ENCODE measurements around the gene PRKAR1B. TPM values are rescaled to one million over a fixed set of nuclear protein-coding genes. Genes with fewer than 3 reads are reported as not detected.

PRKAR1B gene
- total RNA-seq, 1 experiment from 2014 or later = 27.2 TPM

DNA sequence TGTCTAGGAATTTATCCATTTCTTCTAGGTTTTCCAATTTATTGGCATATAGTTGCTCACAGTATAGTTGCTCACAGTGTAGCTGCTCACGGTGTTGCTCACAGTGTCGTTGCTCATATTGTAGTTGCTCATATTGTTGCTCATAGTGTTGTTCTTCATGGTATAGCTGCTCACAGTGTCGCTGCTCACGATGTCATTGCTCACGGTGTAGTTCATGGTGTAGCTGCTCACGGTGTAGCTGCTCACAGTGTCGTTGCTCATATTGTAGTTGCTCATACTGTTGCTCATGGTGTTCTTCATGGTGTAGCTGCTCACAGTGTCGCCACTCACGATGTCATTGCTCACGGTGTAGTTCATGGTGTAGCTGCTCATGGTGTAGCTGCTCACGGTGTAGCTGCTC is 7.7 kb upstream of the PRKAR1B start:
- Histone ChIP-seq H3K4me3 (ENCODE audit: low read depth, low read length, poor library complexity, severe bottlenecking) (no peak overlapping the region), H3K9me3 (ENCODE audit: low read depth, low read length, poor library complexity, severe bottlenecking) (peaks cover 13% of the 10 kb centered on the region), H3K27ac (ENCODE audit: low read depth, low read length, poor library complexity, severe bottlenecking) (no peak overlapping the region), H3K36me3 (ENCODE audit: insufficient read depth, low read length, poor library complexity, severe bottlenecking) (peaks cover 43% of the 10 kb centered on the region), H3K27me3 (replicated peaks; ENCODE audit: insufficient read depth, low read depth, low read length, poor library complexity) (no peaks in the 10 kb centered on the region), H3K4me1 (ENCODE audit: insufficient read depth, low read length, poor library complexity, severe bottlenecking) (no peaks in the 10 kb centered on the region)
- POLR2A ChIA-PET (ENCODE audit: low non-redundant PET) = no interaction called here
- BruUV-seq (replicated peaks) = no TSS peak
- DNase-seq (ENCODE audit: low spot score) = no peak
- CTCF ChIA-PET = no interaction called here
- no peak for TF ChIP-seq EZH2 (IDR thresholded peaks at IDR 0.05; ENCODE audit: borderline replicate concordance, low read depth, low read length, poor library complexity, severe bottlenecking)
- TF ChIP-seq, protein P1, sequence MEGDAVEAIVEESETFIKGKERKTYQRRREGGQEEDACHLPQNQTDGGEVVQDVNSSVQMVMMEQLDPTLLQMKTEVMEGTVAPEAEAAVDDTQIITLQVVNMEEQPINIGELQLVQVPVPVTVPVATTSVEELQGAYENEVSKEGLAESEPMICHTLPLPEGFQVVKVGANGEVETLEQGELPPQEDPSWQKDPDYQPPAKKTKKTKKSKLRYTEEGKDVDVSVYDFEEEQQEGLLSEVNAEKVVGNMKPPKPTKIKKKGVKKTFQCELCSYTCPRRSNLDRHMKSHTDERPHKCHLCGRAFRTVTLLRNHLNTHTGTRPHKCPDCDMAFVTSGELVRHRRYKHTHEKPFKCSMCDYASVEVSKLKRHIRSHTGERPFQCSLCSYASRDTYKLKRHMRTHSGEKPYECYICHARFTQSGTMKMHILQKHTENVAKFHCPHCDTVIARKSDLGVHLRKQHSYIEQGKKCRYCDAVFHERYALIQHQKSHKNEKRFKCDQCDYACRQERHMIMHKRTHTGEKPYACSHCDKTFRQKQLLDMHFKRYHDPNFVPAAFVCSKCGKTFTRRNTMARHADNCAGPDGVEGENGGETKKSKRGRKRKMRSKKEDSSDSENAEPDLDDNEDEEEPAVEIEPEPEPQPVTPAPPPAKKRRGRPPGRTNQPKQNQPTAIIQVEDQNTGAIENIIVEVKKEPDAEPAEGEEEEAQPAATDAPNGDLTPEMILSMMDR (conservative IDR thresholded peaks at IDR 0.05; ENCODE audit: low read depth, low read length) = no peak
- intact Hi-C loops (cut with micrococcal nuclease; ENCODE audit: unreplicated experiment) = no loop called here

DNA sequence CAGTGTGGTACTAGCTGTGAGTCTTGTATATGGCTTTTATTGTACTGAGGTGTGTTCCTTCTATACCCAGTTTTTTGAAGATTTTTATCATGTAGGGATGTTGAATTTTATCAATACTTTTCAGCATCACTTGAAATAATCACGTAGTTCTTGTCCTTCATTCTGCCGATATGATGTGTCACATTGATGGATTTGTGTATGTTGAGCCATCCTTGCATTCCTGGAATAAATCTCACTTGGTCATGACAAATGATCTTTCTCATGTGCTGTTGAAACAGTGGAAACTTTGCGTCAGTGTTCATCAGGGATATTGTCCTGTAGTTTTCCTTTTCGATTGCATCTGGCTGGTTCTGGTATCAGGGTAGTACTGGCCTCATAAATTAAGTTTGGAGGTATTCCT is 7.1 kb upstream of the PRKAR1B start:
- BruUV-seq (replicated peaks) = no TSS peak
- TF ChIP-seq, protein P1 (conservative IDR thresholded peaks at IDR 0.05; ENCODE audit: low read depth, low read length) = no peak
- no peak for TF ChIP-seq EZH2 (IDR thresholded peaks at IDR 0.05; ENCODE audit: borderline replicate concordance, low read depth, low read length, poor library complexity, severe bottlenecking)
- peaks cover 13% of the 10 kb centered on the region for H3K9me3 ChIP-seq (ENCODE audit: low read depth, low read length, poor library complexity, severe bottlenecking)
- intact Hi-C loops (cut with micrococcal nuclease; ENCODE audit: unreplicated experiment) = no loop called here
- no peaks in the 10 kb centered on the region for H3K4me1 ChIP-seq (ENCODE audit: insufficient read depth, low read length, poor library complexity, severe bottlenecking)
- H3K36me3 ChIP-seq (ENCODE audit: insufficient read depth, low read length, poor library complexity, severe bottlenecking) = peaks cover 47% of the 10 kb centered on the region
- H3K27me3 ChIP-seq (replicated peaks; ENCODE audit: insufficient read depth, low read depth, low read length, poor library complexity) = no peaks in the 10 kb centered on the region
- no peak for DNase-seq (ENCODE audit: low spot score)
- ChIA-PET POLR2A (ENCODE audit: low non-redundant PET) (interaction anchor here (0.6 kb wide), 1 partner anchor 43 kb away, joined by 4 read pairs; no protein-coding TSS in a partner anchor), CTCF (no interaction called here)
- no peak overlapping the region for H3K4me3 ChIP-seq (ENCODE audit: low read depth, low read length, poor library complexity, severe bottlenecking)
- no peak overlapping the region for H3K27ac ChIP-seq (ENCODE audit: low read depth, low read length, poor library complexity, severe bottlenecking)

DNA sequence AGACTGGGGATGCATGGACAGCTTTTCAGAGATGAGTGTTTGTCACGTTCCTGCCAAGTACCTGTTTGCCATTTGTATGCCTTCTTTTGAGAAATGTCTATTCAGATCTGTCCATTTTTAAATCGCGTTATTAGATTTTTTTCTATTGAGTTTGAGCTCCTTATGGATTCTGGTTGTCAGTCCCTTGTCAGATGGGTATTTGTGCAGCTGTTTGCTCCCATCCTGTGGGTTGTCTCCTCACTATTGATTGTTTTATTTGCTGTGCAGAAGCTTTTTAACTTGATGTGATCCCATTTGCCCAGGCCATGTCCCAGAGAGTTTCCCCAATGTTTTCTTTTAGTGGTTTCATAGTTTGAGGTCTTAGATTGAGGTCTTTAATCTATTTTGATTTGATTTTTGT is 5.5 kb upstream of the PRKAR1B start:
- intact Hi-C loops (cut with micrococcal nuclease; ENCODE audit: unreplicated experiment) = no loop called here
- no peaks in the 10 kb centered on the region for H3K4me1 ChIP-seq (ENCODE audit: insufficient read depth, low read length, poor library complexity, severe bottlenecking)
- CTCF ChIA-PET = no interaction called here
- H3K36me3 ChIP-seq (ENCODE audit: insufficient read depth, low read length, poor library complexity, severe bottlenecking) = peaks cover 48% of the 10 kb centered on the region
- TF ChIP-seq EZH2 (IDR thresholded peaks at IDR 0.05; ENCODE audit: borderline replicate concordance, low read depth, low read length, poor library complexity, severe bottlenecking) = no peak
- TF ChIP-seq, protein P1 (conservative IDR thresholded peaks at IDR 0.05; ENCODE audit: low read depth, low read length) = no peak
- H3K4me3 ChIP-seq (ENCODE audit: low read depth, low read length, poor library complexity, severe bottlenecking) = no peak overlapping the region
- BruUV-seq (replicated peaks) = no TSS peak
- POLR2A ChIA-PET (ENCODE audit: low non-redundant PET) = no interaction called here
- no peak overlapping the region for H3K27ac ChIP-seq (ENCODE audit: low read depth, low read length, poor library complexity, severe bottlenecking)
- H3K27me3 ChIP-seq (replicated peaks; ENCODE audit: insufficient read depth, low read depth, low read length, poor library complexity) = no peaks in the 10 kb centered on the region
- DNase-seq (ENCODE audit: low spot score) = no peak
- H3K9me3 ChIP-seq (ENCODE audit: low read depth, low read length, poor library complexity, severe bottlenecking) = peaks cover 13% of the 10 kb centered on the region

Measured in A673 (cell line).